Endothelial cell (in vitro differentiated cells): ENCODE data around the gene FTO. TPM values are rescaled to one million over a fixed set of nuclear protein-coding genes. Genes with fewer than 3 reads are reported as not detected.

Experiments
- DNase-seq: peaks from one replicate; pipeline ENCODE4 v3.0.0; 2021; ENCODE audit warnings: low spot score
- H3K27ac Mint-ChIP-seq: one replicate; pipeline ENCODE4 v1.8.0; 2021; ENCODE audit warnings: mixed read lengths, inconsistent platforms; ENCODE audit not compliant: unreplicated experiment
- H3K27me3 Mint-ChIP-seq: one replicate; pipeline ENCODE4 v1.8.0; 2021; ENCODE audit warnings: mild to moderate bottlenecking, moderate library complexity, mixed read lengths, inconsistent platforms; ENCODE audit not compliant: unreplicated experiment
- H3K36me3 Mint-ChIP-seq: one replicate; pipeline ENCODE4 v1.8.0; 2021; ENCODE audit warnings: mild to moderate bottlenecking, low read depth, mixed read lengths, inconsistent platforms; ENCODE audit not compliant: unreplicated experiment
- H3K4me1 Mint-ChIP-seq: one replicate; pipeline ENCODE4 v1.8.0; 2021; ENCODE audit warnings: mild to moderate bottlenecking, mixed read lengths, inconsistent platforms; ENCODE audit not compliant: unreplicated experiment
- H3K4me3 Mint-ChIP-seq: one replicate; pipeline ENCODE4 v1.8.0; 2021; ENCODE audit warnings: mild to moderate bottlenecking, mixed read lengths, inconsistent platforms; ENCODE audit not compliant: unreplicated experiment
- H3K9me3 Mint-ChIP-seq: one replicate; pipeline ENCODE4 v1.8.0; 2021; ENCODE audit warnings: mixed read lengths, inconsistent platforms; ENCODE audit not compliant: unreplicated experiment
- CTCF ChIP-seq: fragments of 200-600 bp; sonication (generic); IDR thresholded peaks from one replicate; pipeline ENCODE4 v1.5.0; 2021; ENCODE audit warnings: antibody characterized with exemption; ENCODE audit not compliant: unreplicated experiment
- total RNA-seq: library from RNA; stranded (reverse); fragmentation: NEBNext Ultra II Directional; extraction: Animal tissue kit (Norgen Biotek cat#: 25700); gene quantifications from one replicate; pipeline ENCODE4 v1.2.1, GENCODE V29; 2021; ENCODE audit not compliant: unreplicated experiment

Gene FTO
- total RNA-seq, 1 donor from 2014 or later: 83.8 TPM

- no peak for TF ChIP-seq CTCF
- no peak for DNase-seq
- H3K4me1 Mint-ChIP-seq: peaks cover 5% of the 10 kb centered on the region
Measured at GRCh38 chr16:54062361-54063278, 358.7 kb downstream of the FTO start.

GRCh38 chr16:54063279-54063773 is 359.4 kb downstream of the FTO start:
- no peak for DNase-seq
- H3K27ac Mint-ChIP-seq: no peak overlapping the region

More at GRCh38 chr16:54062361-54063278, 358.7 kb downstream of the FTO start:
- Mint-ChIP-seq H3K27ac (peak overlapping the region; percentile 18), H3K27me3 (peaks cover 2% of the 10 kb centered on the region), H3K36me3 (no peaks in the 10 kb centered on the region), H3K9me3 (no peaks in the 10 kb centered on the region), H3K4me3 (no peak overlapping the region)

GRCh38 chr16:54066451-54067105 is 362.6 kb downstream of the FTO start:
- no peak for DNase-seq
- Mint-ChIP-seq H3K36me3 (no peaks in the 10 kb centered on the region), H3K4me1 (peaks cover 5% of the 10 kb centered on the region), H3K4me3 (no peak overlapping the region), H3K9me3 (no peaks in the 10 kb centered on the region), H3K27me3 (peaks cover 2% of the 10 kb centered on the region), H3K27ac (no peak overlapping the region)
- TF ChIP-seq CTCF: no peak

More at GRCh38 chr16:54063279-54063773, 359.4 kb downstream of the FTO start:
- no peaks in the 10 kb centered on the region for H3K36me3 Mint-ChIP-seq
- H3K27me3 Mint-ChIP-seq: peaks cover 2% of the 10 kb centered on the region
- H3K9me3 Mint-ChIP-seq: no peaks in the 10 kb centered on the region
- H3K4me1 Mint-ChIP-seq: peaks cover 5% of the 10 kb centered on the region
- no peak for TF ChIP-seq CTCF
- no peak overlapping the region for H3K4me3 Mint-ChIP-seq

- H3K4me3 Mint-ChIP-seq: no peak overlapping the region
- H3K27me3 Mint-ChIP-seq: peaks cover 2% of the 10 kb centered on the region
- no peaks in the 10 kb centered on the region for H3K9me3 Mint-ChIP-seq
- peaks cover 5% of the 10 kb centered on the region for H3K4me1 Mint-ChIP-seq
- no peak for TF ChIP-seq CTCF
- H3K36me3 Mint-ChIP-seq: no peaks in the 10 kb centered on the region
- H3K27ac Mint-ChIP-seq: no peak overlapping the region
- DNase-seq: no peak
Measured at GRCh38 chr16:54067322-54068065, 363.5 kb downstream of the FTO start.
